NT2/D1 (cell line): Measurements from ENCODE around the gene TMPRSS9.

ENCODE experiments used
- YY1 ChIP-seq: IDR thresholded peaks from 2 replicates; pipeline ENCODE4 v1.6.1; 2011; ENCODE audit not compliant: insufficient read length, insufficient read depth
- ZNF274 ChIP-seq: IDR thresholded peaks from 2 replicates; pipeline ENCODE4 v1.6.1; 2011; ENCODE audit warnings: mild to moderate bottlenecking, low read depth, low read length

DNA sequence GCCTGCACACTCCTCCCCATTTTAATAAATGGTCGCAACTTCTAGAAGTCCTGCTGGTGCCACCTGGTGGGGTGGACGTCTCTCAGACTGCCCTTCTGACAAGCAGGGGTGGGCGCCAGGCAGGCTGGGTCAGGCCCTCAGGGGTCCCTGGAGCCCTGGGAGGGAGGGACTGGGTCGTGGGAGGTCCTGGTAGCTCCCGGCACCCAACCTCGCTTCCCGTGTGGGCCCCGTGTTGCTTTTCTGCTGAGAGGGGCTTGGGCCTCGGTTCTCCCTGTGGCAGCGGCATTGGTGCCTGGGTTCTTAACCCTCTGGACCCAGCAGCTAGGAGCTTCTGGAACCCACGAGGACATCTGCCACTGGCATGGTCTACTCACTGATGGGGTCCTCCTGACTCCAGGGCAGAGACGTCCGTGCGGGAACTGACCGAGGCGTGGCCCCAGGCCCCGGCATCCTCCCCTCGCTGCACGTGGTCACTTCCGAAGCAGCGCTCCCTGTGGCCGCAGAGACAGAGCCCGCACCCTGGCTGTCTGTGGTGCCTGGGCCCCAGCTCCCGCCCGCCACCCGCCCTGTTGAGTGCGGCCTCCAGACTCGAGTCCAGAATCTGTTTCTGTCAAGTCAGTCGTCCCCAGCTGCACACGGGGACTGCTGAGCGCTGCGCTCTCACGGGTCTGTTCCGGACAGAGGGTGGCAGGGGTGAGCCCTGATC, 6.0 kb upstream of the TMPRSS9 start:
- TF ChIP-seq YY1 (no peak), ZNF274 (no peak)
